ENCODE results near the gene MYLK4.

- no peak for TF ChIP-seq EZH2 (IDR thresholded peaks at IDR 0.05; ENCODE audit: insufficient read depth, poor library complexity, severe bottlenecking)
- TF ChIP-seq EZH2phosphoT487 (IDR thresholded peaks at IDR 0.05; ENCODE audit: insufficient read depth, low read depth) = no peak
These were observed 131.1 kb downstream of the MYLK4 start for GRCh38 chr6:2619651-2620050.

Data from GM23248 (cell line).